GM19035 (cell line): ENCODE measurements around the gene ZNF385A.
A peak's percentile ranks its signal among the peaks of the same experiment; 100 is the strongest.

Source experiments
- ATAC-seq: cut with Tn5 transposase; IDR thresholded peaks from one replicate; pipeline ENCODE4 v1.9.1; 2021; ENCODE audit not compliant: unreplicated experiment

Gene ZNF385A

GRCh38 chr12:54415221-54415929 is 30.8 kb upstream of the ZNF385A start:
- no peak for ATAC-seq

GRCh38 chr12:54413284-54414190 is 29.0 kb upstream of the ZNF385A start:
- ATAC-seq, result no peak

GRCh38 chr12:54412786-54413185 is 28.3 kb upstream of the ZNF385A start:
- ATAC-seq, result no peak

- no peak for ATAC-seq
These were observed 27.8 kb upstream of the ZNF385A start for GRCh38 chr12:54412348-54412747.

GRCh38 chr12:54411391-54412241 is 27.1 kb upstream of the ZNF385A start:
- no peak for ATAC-seq

- no peak for ATAC-seq
These were observed 24.7 kb upstream of the ZNF385A start for GRCh38 chr12:54409267-54409666.

GRCh38 chr12:54407183-54407905 is 22.8 kb upstream of the ZNF385A start:
- ATAC-seq, result no peak

GRCh38 chr12:54405573-54405972 is 21.0 kb upstream of the ZNF385A start:
- no peak for ATAC-seq

GRCh38 chr12:54405106-54405505 is 20.6 kb upstream of the ZNF385A start:
- ATAC-seq, result no peak

- ATAC-seq, result no peak
These were observed 19.8 kb upstream of the ZNF385A start for GRCh38 chr12:54404061-54405004.

GRCh38 chr12:54401119-54401518 is 16.6 kb upstream of the ZNF385A start:
- ATAC-seq, result no peak

- ATAC-seq, result peak; percentile 83
These were observed 14.7 kb upstream of the ZNF385A start for GRCh38 chr12:54398995-54399793.

GRCh38 chr12:54398218-54398617 is 13.7 kb upstream of the ZNF385A start:
- no peak for ATAC-seq

GRCh38 chr12:54397157-54397556 is 12.6 kb upstream of the ZNF385A start:
- ATAC-seq, result no peak

GRCh38 chr12:54395545-54395944 is 11.0 kb upstream of the ZNF385A start:
- ATAC-seq, result no peak

- no peak for ATAC-seq
These were observed 10.5 kb upstream of the ZNF385A start for GRCh38 chr12:54394986-54395385.

GRCh38 chr12:54394281-54394719 is 9.8 kb upstream of the ZNF385A start:
- ATAC-seq, result no peak

- no peak for ATAC-seq
These were observed 9.2 kb upstream of the ZNF385A start for GRCh38 chr12:54393743-54394142.

GRCh38 chr12:54393207-54393609 is 8.7 kb upstream of the ZNF385A start:
- ATAC-seq, result no peak
